BLaER1 (cell line): Measurements from ENCODE around the gene RFFL.

Experiments
- H3K27ac ChIP-seq: shearing (Covaris generic); formaldehyde crosslinking; 2 replicates; pipeline ENCODE4 v1.8.1; 2022
- H3K27me3 ChIP-seq: shearing (Covaris generic); formaldehyde crosslinking; 2 replicates; pipeline ENCODE4 v1.8.1; 2022
- H3K36me3 ChIP-seq: shearing (Covaris generic); formaldehyde crosslinking; 2 replicates; pipeline ENCODE4 v1.8.1; 2022
- H3K4me1 ChIP-seq: shearing (Covaris generic); formaldehyde crosslinking; 2 replicates; pipeline ENCODE4 v1.8.1; 2022
- H3K4me2 ChIP-seq: shearing (Covaris generic); formaldehyde crosslinking; 2 replicates; pipeline ENCODE4 v1.8.1; 2022
- H3K4me3 ChIP-seq: shearing (Covaris generic); formaldehyde crosslinking; 2 replicates; pipeline ENCODE4 v1.8.1; 2022
- H3K9ac ChIP-seq: shearing (Covaris generic); formaldehyde crosslinking; 2 replicates; pipeline ENCODE4 v1.8.1; 2022
- H3K9me3 ChIP-seq: shearing (Covaris generic); formaldehyde crosslinking; 2 replicates; pipeline ENCODE4 v1.8.1; 2022
- H4K20me1 ChIP-seq: shearing (Covaris generic); formaldehyde crosslinking; 2 replicates; pipeline ENCODE4 v1.8.1; 2022
- Cebpa-rat ChIP-seq: shearing (Covaris generic); IDR thresholded peaks from 2 replicates; pipeline ENCODE4 v1.8.1; 2022

RFFL gene

DNA sequence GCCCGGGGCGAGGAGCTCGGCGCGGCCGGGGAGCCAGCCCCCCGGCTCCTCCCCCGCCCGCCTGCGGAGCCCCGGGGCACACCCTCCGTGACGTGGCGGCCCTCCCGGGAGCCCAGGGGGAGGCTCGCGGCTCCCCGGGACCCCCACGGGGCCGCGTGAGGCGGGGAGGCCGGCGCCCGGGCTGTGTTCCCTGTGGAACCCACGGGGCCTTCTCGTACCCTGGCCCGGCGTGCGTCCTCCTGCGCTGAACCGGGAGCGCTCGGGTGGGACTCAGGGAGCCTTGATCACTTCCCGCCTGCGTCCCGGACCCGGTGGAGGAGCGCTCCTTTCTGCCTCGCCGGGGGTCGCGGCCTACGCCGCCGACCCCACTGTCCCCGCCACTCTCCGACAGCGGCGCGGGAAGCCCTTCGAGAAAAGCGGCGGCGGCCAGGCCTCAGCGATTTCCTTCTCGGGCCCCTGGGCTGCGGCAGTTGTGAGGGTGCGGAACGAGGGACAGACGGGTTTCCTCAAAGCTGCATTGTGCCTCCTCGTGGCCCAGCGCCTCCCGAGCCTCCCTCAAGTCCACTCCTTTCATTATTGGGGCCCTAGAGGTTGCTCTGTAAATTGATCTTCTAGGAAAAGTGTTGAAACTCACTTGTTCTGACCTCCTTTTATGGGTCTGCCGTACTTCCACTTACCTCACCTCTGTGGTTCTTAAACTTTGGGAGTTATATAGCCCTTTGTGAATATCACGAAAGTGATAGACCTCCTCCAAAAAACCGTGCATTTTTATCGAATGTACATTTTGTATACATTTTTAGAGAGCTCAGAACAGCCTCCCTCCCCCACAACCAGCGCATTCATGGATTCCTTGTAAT is 82.6 kb downstream of the RFFL start:
- Histone ChIP-seq H3K9ac (peak overlapping the region; percentile 98), H3K9me3 (no peaks in the 10 kb centered on the region), H3K27ac (peak overlapping the region; percentile 99), H3K27me3 (no peaks in the 10 kb centered on the region), H3K4me3 (peak overlapping the region; percentile 92), H3K4me1 (peaks cover 32% of the 10 kb centered on the region), H3K4me2 (peak overlapping the region; percentile 87), H3K36me3 (peaks cover 31% of the 10 kb centered on the region), H4K20me1 (no peaks in the 10 kb centered on the region)
- TF ChIP-seq Cebpa-rat: no peak

DNA sequence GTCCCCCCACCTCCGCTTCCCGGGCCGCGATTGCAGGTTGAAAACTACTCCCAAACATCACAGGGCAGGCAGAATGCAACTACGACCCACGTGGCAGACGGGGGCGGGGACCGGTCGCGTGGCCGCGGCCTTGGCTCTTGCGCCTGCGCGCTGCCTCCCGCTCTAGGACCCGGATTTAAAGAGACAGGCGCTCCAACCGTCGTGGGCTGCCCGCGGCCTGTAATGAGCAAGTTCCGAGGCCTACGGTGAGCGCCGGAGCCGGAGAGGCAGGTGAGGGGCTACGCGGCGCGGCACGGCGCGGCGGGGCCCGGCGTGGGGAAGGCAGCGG is 83.2 kb downstream of the RFFL start, which contains the start of gene LIG3:
Gene LIG3 (plus strand): TSS at position 160 of the 328 bp plus-strand sequence. CDS start 2,494 bp downstream, outside the sequence.
- Histone ChIP-seq H3K36me3 (peaks cover 25% of the 10 kb centered on the region), H3K27ac (peak within 1 kb of the TSS; percentile 99), H3K27me3 (no peaks in the 10 kb centered on the region), H3K4me2 (peak within 1 kb of the TSS; percentile 87), H3K4me3 (peak within 1 kb of the TSS; percentile 92), H3K9ac (peak within 1 kb of the TSS; percentile 98), H4K20me1 (no peaks in the 10 kb centered on the region), H3K9me3 (no peaks in the 10 kb centered on the region), H3K4me1 (peaks cover 32% of the 10 kb centered on the region)
- no peak for TF ChIP-seq Cebpa-rat

DNA sequence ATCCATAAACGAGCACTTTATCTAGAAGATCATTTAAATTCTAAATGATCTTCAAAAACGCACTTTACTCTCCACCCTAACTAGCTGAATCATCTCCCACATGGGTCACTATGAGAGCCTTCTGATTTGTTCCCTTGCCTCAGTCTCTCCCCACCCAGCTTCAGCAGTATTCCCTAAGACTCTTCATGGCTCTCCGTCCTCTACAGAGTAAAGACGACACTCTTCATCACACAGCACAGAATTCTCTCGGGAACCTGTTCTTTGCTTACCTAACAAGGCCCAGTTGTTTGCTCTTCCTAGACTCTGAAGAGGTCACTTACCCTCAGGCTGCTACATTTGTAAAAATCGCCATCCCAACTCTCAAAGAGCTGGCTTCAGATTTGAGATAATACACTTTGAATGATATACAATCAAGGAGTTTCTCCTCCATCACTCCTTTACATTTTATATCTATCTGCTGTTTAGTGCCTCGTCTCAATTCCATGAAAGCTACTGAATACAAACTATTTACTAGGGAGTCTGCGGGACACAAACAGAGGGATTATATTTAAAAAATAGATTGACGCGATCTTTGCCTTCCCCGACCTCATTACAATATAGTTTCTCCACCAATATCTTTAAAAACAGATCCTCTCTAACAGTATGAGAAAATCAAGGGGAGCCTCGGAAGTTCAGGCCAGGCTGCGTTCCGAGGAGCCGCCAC is 83.7 kb downstream of the RFFL start:
- H3K4me1 ChIP-seq: peaks cover 32% of the 10 kb centered on the region
- H3K27me3 ChIP-seq: no peaks in the 10 kb centered on the region
- peak overlapping the region; percentile 98 for H3K9ac ChIP-seq
- H3K4me2 ChIP-seq: peak overlapping the region; percentile 87
- no peak for TF ChIP-seq Cebpa-rat
- H3K27ac ChIP-seq: peak overlapping the region; percentile 99
- no peaks in the 10 kb centered on the region for H4K20me1 ChIP-seq
- H3K4me3 ChIP-seq: peak overlapping the region; percentile 92
- H3K9me3 ChIP-seq: no peaks in the 10 kb centered on the region
- peaks cover 20% of the 10 kb centered on the region for H3K36me3 ChIP-seq

DNA sequence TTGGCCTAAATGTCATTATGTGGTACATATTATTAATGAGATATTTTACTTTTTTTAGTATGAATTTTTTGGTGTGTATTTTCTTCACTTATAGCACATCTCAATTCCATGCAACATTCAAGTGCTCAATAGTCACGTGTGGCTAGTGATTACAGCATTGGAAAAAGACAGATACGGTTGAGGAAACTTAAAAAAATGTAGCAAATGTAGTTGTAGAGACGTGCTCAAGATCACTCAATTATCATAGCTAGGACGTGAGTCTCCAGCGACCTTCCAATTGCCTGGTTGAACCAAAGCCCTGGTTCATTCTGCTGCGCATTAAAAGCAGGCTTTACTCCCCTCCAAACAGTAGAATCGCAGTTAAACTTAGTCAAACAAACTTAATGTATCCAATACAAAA is 84.4 kb downstream of the RFFL start:
- Histone ChIP-seq H3K4me3 (no peak overlapping the region), H3K27me3 (no peaks in the 10 kb centered on the region), H3K9me3 (no peaks in the 10 kb centered on the region), H3K27ac (no peak overlapping the region), H4K20me1 (no peaks in the 10 kb centered on the region), H3K4me2 (peak overlapping the region; percentile 87), H3K36me3 (peaks cover 14% of the 10 kb centered on the region), H3K9ac (no peak overlapping the region), H3K4me1 (peaks cover 32% of the 10 kb centered on the region)
- TF ChIP-seq Cebpa-rat: no peak

DNA sequence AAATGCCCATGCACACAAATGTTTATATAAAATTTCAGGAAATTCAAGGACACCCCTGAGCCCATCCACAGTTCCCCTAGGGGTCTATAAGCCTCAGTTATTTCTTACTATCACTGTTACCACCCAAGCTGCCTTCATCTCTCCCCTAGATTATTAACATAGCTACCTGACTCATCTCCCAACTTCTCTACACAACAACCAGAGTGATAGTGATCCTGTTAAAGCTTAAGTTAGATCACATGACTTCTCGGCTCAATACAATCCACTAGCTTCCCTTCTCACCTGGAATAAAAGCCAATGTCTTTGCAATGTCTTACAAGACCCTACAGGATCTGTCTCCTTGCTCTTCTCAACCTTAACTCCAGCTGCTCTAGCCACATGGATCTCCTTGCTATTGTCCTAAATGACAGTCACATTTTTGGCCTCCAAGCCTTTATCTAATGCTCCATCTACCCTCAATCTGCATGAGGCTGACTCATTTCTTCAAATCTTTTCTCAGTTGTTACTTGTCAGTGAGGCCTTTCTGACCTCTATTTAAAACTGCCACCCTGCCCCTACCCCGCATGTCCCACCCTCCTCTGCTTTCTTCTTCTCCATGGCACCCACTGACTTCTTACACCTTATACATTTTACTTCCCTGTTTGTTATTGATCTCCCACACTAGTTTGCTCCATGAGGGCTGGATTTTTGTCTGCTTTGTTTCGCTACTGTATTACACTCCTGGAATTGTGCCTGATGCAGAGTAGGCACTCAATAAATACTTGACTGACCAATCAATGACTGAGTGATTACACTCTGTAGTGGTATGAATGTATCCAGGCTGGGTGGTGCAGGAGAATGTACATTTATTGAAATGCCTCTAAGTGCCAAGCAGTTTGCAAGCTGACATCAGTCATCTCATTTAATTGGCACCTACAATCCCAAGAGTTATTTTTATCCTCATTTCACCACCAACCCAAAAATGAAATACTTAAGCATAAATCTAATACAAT is 88.4 kb downstream of the RFFL start:
- Histone ChIP-seq H3K27ac (no peak overlapping the region), H3K36me3 (no peaks in the 10 kb centered on the region), H3K4me3 (no peak overlapping the region), H3K9me3 (no peaks in the 10 kb centered on the region), H4K20me1 (no peaks in the 10 kb centered on the region), H3K4me1 (peaks cover 20% of the 10 kb centered on the region), H3K4me2 (no peak overlapping the region), H3K27me3 (no peaks in the 10 kb centered on the region), H3K9ac (no peak overlapping the region)
- no peak for TF ChIP-seq Cebpa-rat

DNA sequence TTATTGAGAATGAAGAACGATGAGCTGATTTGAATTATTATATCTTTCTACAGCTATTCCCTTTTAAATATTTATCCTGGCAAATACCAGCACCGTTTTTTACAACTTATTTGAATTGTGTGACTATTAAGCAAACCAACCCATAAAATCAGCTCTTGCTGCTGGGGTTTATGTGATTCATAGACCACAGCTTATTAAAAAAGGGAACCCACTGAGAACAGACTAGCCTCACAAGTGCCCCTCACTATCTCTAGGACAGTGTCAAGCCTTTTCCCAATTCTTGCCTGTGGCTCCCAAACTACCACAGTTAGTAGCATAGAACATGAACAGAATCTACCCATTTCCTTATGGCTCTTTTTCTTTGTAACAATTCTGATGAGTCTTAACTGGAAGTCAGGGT is 89.3 kb downstream of the RFFL start:
- no peak overlapping the region for H3K27ac ChIP-seq
- no peak overlapping the region for H3K4me2 ChIP-seq
- peaks cover 12% of the 10 kb centered on the region for H3K4me1 ChIP-seq
- no peaks in the 10 kb centered on the region; the same call in 1 of the 2 replicates for H3K36me3 ChIP-seq
- no peak for TF ChIP-seq Cebpa-rat
- H3K4me3 ChIP-seq: no peak overlapping the region
- H3K27me3 ChIP-seq: no peaks in the 10 kb centered on the region
- no peaks in the 10 kb centered on the region for H3K9me3 ChIP-seq
- no peak overlapping the region for H3K9ac ChIP-seq
- H4K20me1 ChIP-seq: no peaks in the 10 kb centered on the region

DNA sequence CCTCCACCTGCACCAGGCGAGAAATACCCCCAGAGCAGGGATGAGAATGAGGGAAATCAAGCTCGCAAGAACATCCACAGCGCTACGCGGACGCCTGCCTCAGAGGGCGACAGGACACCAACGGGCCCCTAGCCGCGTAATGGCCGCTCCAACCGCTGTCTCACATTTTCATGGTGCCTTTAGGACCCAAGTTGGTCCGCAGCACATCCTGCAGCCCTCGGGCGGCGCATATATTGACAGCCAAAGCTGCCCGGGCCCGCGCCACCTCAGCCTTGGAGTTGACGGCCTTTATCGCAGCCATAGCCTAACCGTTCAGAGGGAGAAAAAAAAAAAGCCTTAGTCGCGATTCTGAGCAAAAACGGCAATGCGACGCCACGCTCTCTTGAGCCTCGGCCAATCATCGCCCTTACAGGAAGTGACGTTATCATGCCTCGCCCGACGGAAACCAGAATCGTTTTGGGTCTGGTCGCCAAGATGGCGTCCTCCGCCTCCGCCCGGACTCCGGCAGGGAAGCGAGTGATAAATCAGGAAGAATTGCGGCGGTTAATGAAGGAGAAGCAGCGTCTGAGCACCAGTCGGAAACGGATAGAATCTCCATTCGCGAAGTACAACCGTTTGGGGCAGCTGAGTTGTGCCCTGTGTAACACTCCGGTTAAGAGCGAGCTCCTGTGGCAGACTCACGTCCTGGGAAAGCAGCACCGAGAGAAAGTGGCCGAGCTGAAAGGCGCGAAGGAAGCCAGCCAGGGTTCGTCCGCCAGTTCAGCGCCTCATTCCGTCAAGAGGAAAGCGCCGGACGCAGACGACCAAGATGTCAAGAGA is 102.2 kb downstream of the RFFL start, which contains the start of the genes CCT6B and ZNF830:
Gene CCT6B (minus strand): TSS at position 368 of the 819 bp plus-strand sequence. CDS start 67 bp downstream, at position 301.
Gene ZNF830 (plus strand): TSS at position 448 of the 819 bp plus-strand sequence. CDS start 27 bp downstream, at position 475.
- peak within 1 kb of the TSS; percentile 90 for H3K4me2 ChIP-seq
- no peaks in the 10 kb centered on the region for H4K20me1 ChIP-seq
- no peak for TF ChIP-seq Cebpa-rat
- peaks cover 24% of the 10 kb centered on the region for H3K4me1 ChIP-seq
- H3K4me3 ChIP-seq: peak within 1 kb of the TSS; percentile 89
- H3K27ac ChIP-seq: peak within 1 kb of the TSS; percentile 95
- H3K9me3 ChIP-seq: no peaks in the 10 kb centered on the region
- peaks cover 23% of the 10 kb centered on the region for H3K36me3 ChIP-seq
- no peaks in the 10 kb centered on the region for H3K27me3 ChIP-seq
- peak within 1 kb of the TSS; percentile 92 for H3K9ac ChIP-seq

DNA sequence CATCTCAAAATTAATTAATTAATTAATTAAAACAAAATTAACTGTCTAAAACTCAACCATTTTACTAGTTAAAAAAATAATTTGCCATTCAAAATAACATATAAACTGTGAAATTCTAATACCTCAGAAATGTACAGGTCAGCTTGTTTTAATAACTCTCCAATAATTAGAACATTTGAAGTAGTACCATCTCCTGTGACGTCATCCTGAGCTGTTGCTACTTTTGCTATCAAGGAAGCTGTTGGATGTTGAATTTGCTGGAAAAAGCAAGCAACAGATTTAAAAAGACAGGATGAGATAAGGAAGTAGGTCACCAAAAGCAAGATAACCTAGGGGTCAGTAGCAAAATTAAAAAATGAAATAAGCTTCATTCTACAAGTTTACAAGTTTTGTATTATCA is 105.1 kb downstream of the RFFL start:
- Histone ChIP-seq H3K4me1 (peaks cover 19% of the 10 kb centered on the region), H3K9me3 (no peaks in the 10 kb centered on the region), H3K4me2 (no peak overlapping the region), H3K27me3 (no peaks in the 10 kb centered on the region), H4K20me1 (no peaks in the 10 kb centered on the region), H3K4me3 (no peak overlapping the region), H3K9ac (no peak overlapping the region), H3K27ac (no peak overlapping the region), H3K36me3 (peaks cover under 1% of the 10 kb centered on the region; the same call in 1 of the 2 replicates)
- TF ChIP-seq Cebpa-rat: no peak
